ENCODE data around the gene RAP2B. TPM values are rescaled to one million over a fixed set of nuclear protein-coding genes. Genes with fewer than 3 reads are reported as not detected.

RAP2B gene
- total and polyA plus RNA-seq, 2 of the 13 experiments (the other 11 are each of a cell fraction or from before 2014, with no cell fraction given): 6.4 to 7.1 TPM

GRCh38 chr3:153161714-153162512, at the start of gene RAP2B (continued):
- TF ChIP-seq ZNF441 (CRISPR knock-in tag; IDR thresholded peaks at IDR 0.05; ENCODE audit: borderline replicate concordance) (peak; percentile 77; the same call in 1 of the 2 replicates), REPIN1 (CRISPR knock-in tag; IDR thresholded peaks at IDR 0.05; ENCODE audit: borderline replicate concordance, low read depth) (peak; percentile 87), ZNF24 (IDR thresholded peaks at IDR 0.05) (no peak), ZNF33A (CRISPR knock-in tag; IDR thresholded peaks at IDR 0.05; ENCODE audit: borderline replicate concordance) (no peak), HOXA3 (CRISPR knock-in tag; IDR thresholded peaks at IDR 0.05) (peak; percentile 78), ZNF18 (CRISPR knock-in tag; IDR thresholded peaks at IDR 0.05; ENCODE audit: insufficient replicate concordance) (peak; percentile 76), ZBTB34 (CRISPR knock-in tag; IDR thresholded peaks at IDR 0.05) (peak; percentile 67), ZNF138 (CRISPR knock-in tag; IDR thresholded peaks at IDR 0.05; ENCODE audit: low read depth) (no peak), CTCF (CRISPR knock-in tag; IDR thresholded peaks at IDR 0.05) (no peak), ZNF224 (CRISPR knock-in tag; IDR thresholded peaks at IDR 0.05) (peak; percentile 36; the same call in 1 of the 2 replicates), ATF7 (IDR thresholded peaks at IDR 0.05) (no peak), ATF7 (CRISPR knock-in tag; IDR thresholded peaks at IDR 0.05) (no peak), THYN1 (CRISPR knock-in tag; IDR thresholded peaks at IDR 0.05; ENCODE audit: borderline replicate concordance, low read depth) (no peak), NAIF1 (CRISPR knock-in tag; IDR thresholded peaks at IDR 0.05; ENCODE audit: borderline replicate concordance) (no peak), ZNF576 (CRISPR knock-in tag; IDR thresholded peaks at IDR 0.05) (no peak), FIP1L1 (IDR thresholded peaks at IDR 0.05; ENCODE audit: borderline replicate concordance, insufficient read depth, low read depth, low read length) (no peak), ZFP36 (IDR thresholded peaks at IDR 0.05; ENCODE audit: borderline replicate concordance, low read depth, low read length, partially characterized antibody) (no peak), HNRNPH1 (optimal IDR thresholded peaks at IDR 0.05; ENCODE audit: low read depth, low read length) (no peak), ZFP36L1 (CRISPR knock-in tag; IDR thresholded peaks at IDR 0.05) (peak; percentile 95; the same call in 1 of the 2 replicates), ZNF484 (CRISPR knock-in tag; IDR thresholded peaks at IDR 0.05; ENCODE audit: borderline replicate concordance, low read depth) (no peak; the same call in 1 of the 2 replicates), CREM (IDR thresholded peaks at IDR 0.05) (no peak), CREM (CRISPR knock-in tag; IDR thresholded peaks at IDR 0.05) (no peak), ZNF143 (CRISPR knock-in tag; IDR thresholded peaks at IDR 0.05) (no peak), MED13 (CRISPR knock-in tag; IDR thresholded peaks at IDR 0.05) (no peak; the same call in 1 of the 2 replicates)
